ENCODE measurements around the gene OR2A14. TPM values are rescaled to one million over a fixed set of nuclear protein-coding genes. Genes with fewer than 3 reads are reported as not detected.

The OR2A14 gene
- total RNA-seq, result not detected

- Histone ChIP-seq H3K9me3 (peaks cover 0 to 3% (median 0%) of the 10 kb centered on the region in 4 donors), H3K4me3 (no peak within 1 kb of the TSS), H3K27ac (no peak within 1 kb of the TSS), H3K27me3 (no peaks in the 10 kb centered on the region), H3K36me3 (no peaks in the 10 kb centered on the region), H3K4me1 (no peaks in the 10 kb centered on the region)
- WGBS, 2 donors, result 81 to 84% methylated on average over 1 of the region's 1 CpG
- TF ChIP-seq CTCF (IDR thresholded peaks at IDR 0.05) (no peak), POLR2A (IDR thresholded peaks at IDR 0.05) (no peak)
- no peak for DNase-seq (ENCODE audit: low spot score in 2 of 2)
Observed at GRCh38 chr7:144122876-144123275, at the start of gene OR2A14. Gene OR2A14 (plus strand): TSS chr7:144123176. CDS start chr7:144129113, 5,937 bp downstream.

- no peak overlapping the region for H3K4me3 ChIP-seq
- DNase-seq (ENCODE audit: low spot score in 2 of 2), result no peak
- no peak overlapping the region for H3K27ac ChIP-seq
- 91 to 97% methylated on average over 8 of the region's 8 CpGs for WGBS, 2 donors
- no peaks in the 10 kb centered on the region for H3K36me3 ChIP-seq
- TF ChIP-seq POLR2A (IDR thresholded peaks at IDR 0.05), result no peak
- no peak for TF ChIP-seq EP300 (IDR thresholded peaks at IDR 0.05)
- TF ChIP-seq CTCF (IDR thresholded peaks at IDR 0.05), result no peak
- H3K9me3 ChIP-seq, result no peaks in the 10 kb centered on the region
- no peaks in the 10 kb centered on the region for H3K27me3 ChIP-seq
- H3K4me1 ChIP-seq, result no peaks in the 10 kb centered on the region
Observed at GRCh38 chr7:144074374-144074773, 48.6 kb upstream of the OR2A14 start.

- TF ChIP-seq POLR2A (IDR thresholded peaks at IDR 0.05) (no peak), CTCF (IDR thresholded peaks at IDR 0.05) (no peak), EP300 (IDR thresholded peaks at IDR 0.05) (no peak)
- no peak within 1 kb of the TSS for H3K4me3 ChIP-seq
- 82 to 90% methylated on average over 2 of the region's 2 CpGs for WGBS, 2 donors
Observed at GRCh38 chr7:144085978-144086377, 37.0 kb upstream of the OR2A14 start, which contains the start of gene OR2A12. Gene OR2A12 (plus strand): TSS chr7:144086278. CDS start chr7:144095108, 8,830 bp downstream.

GRCh38 chr7:144086730-144087129 lies 36.2 kb upstream of the OR2A14 start:
- Histone ChIP-seq H3K4me3 (no peak overlapping the region), H3K27ac (no peak overlapping the region), H3K27me3 (no peaks in the 10 kb centered on the region), H3K9me3 (peaks cover 0 to 9% (median 0%) of the 10 kb centered on the region in 4 donors), H3K36me3 (no peaks in the 10 kb centered on the region), H3K4me1 (no peaks in the 10 kb centered on the region)
- TF ChIP-seq CTCF (IDR thresholded peaks at IDR 0.05), result no peak
- no peak for TF ChIP-seq EP300 (IDR thresholded peaks at IDR 0.05)
- no peak for TF ChIP-seq POLR2A (IDR thresholded peaks at IDR 0.05)
- WGBS, 2 donors, result 64 to 66% methylated on average over 4 of the region's 4 CpGs
- DNase-seq (ENCODE audit: low spot score in 2 of 2), result no peak

More at GRCh38 chr7:144085978-144086377, 37.0 kb upstream of the OR2A14 start, which contains the start of gene OR2A12:
- no peaks in the 10 kb centered on the region for H3K36me3 ChIP-seq
- H3K27ac ChIP-seq, result no peak within 1 kb of the TSS
- no peaks in the 10 kb centered on the region for H3K4me1 ChIP-seq
- no peaks in the 10 kb centered on the region for H3K27me3 ChIP-seq
- H3K9me3 ChIP-seq, result peaks cover 0 to 4% (median 0%) of the 10 kb centered on the region in 4 donors
- DNase-seq (ENCODE audit: low spot score in 2 of 2), result no peak

GRCh38 chr7:144087230-144087629 lies 35.7 kb upstream of the OR2A14 start:
- TF ChIP-seq POLR2A (IDR thresholded peaks at IDR 0.05) (no peak), CTCF (IDR thresholded peaks at IDR 0.05) (no peak), EP300 (IDR thresholded peaks at IDR 0.05) (no peak)
- DNase-seq (ENCODE audit: low spot score in 2 of 2), result no peak
- Histone ChIP-seq H3K27ac (no peak overlapping the region), H3K4me1 (no peaks in the 10 kb centered on the region), H3K9me3 (peaks cover 0 to 9% (median 0%) of the 10 kb centered on the region in 4 donors), H3K27me3 (no peaks in the 10 kb centered on the region), H3K4me3 (no peak overlapping the region), H3K36me3 (no peaks in the 10 kb centered on the region)
- 52 to 66% methylated on average over 1 of the region's 1 CpG for WGBS, 2 donors

All from tibial nerve (tissue), 4 donors.